ENCODE data around the gene RBM20. TPM values are rescaled to one million over a fixed set of nuclear protein-coding genes. Genes with fewer than 3 reads are reported as not detected.

Gene RBM20
- total RNA-seq, 2 donors from 2014 or later: 0.06 to 0.20 TPM

- Mint-ChIP-seq H3K36me3 (no peaks in the 10 kb centered on the region), H3K9me3 (no peaks in the 10 kb centered on the region), H3K27ac (no peak overlapping the region)
- DNase-seq (ENCODE audit: low spot score in 2 of 2): no peak
- no peak for ATAC-seq
Measured at GRCh38 chr10:110822035-110822711, 178.0 kb downstream of the RBM20 start.

DNA sequence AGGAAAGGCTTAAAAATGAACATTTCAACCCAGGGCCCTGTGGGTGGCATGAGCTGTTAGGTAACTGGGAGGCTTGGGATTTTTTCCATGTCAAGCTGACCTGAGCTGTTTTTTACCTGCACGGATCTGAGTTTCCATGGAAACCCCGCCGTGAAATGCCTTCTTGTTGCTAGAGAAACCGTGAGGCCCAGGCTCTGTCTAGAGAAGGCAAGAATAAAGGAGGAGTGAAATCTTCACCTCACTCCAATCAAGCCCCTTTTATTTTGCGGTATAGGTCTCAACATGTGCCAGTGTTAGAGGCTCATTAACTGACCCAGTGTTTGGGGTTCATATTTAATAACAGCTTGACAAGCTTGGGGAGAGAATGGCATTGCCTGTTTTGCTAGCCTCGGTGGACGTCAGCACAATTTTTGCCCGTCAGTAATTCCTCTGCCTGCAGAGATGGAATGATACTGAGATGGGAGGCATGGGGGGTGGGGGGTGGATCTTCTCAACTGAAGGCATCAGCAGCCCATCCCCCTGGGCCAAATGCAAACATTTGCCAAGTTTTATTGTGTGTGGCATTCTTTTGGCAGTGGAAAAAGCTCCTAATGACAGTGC, 178.7 kb downstream of the RBM20 start:
- ATAC-seq: no peak
- Mint-ChIP-seq H3K27ac (no peak overlapping the region), H3K36me3 (no peaks in the 10 kb centered on the region), H3K9me3 (no peaks in the 10 kb centered on the region)
- DNase-seq (ENCODE audit: low spot score in 2 of 2): no peak

GRCh38 chr10:110824152-110824441, 180.0 kb downstream of the RBM20 start:
- Mint-ChIP-seq H3K27ac (no peak overlapping the region), H3K9me3 (no peaks in the 10 kb centered on the region), H3K36me3 (no peaks in the 10 kb centered on the region)
- DNase-seq (ENCODE audit: low spot score in 2 of 2): no peak
- ATAC-seq: no peak

GRCh38 chr10:110824660-110825059, 180.5 kb downstream of the RBM20 start:
- no peaks in the 10 kb centered on the region for H3K36me3 Mint-ChIP-seq
- DNase-seq (ENCODE audit: low spot score in 2 of 2) (no peak), ATAC-seq (no peak)
- no peak overlapping the region for H3K27ac Mint-ChIP-seq
- H3K9me3 Mint-ChIP-seq: no peaks in the 10 kb centered on the region

GRCh38 chr10:110825508-110825907, 181.4 kb downstream of the RBM20 start:
- no peak for DNase-seq (ENCODE audit: low spot score in 2 of 2)
- H3K9me3 Mint-ChIP-seq: no peaks in the 10 kb centered on the region
- no peak for ATAC-seq
- no peaks in the 10 kb centered on the region for H3K36me3 Mint-ChIP-seq
- no peak overlapping the region for H3K27ac Mint-ChIP-seq

DNA sequence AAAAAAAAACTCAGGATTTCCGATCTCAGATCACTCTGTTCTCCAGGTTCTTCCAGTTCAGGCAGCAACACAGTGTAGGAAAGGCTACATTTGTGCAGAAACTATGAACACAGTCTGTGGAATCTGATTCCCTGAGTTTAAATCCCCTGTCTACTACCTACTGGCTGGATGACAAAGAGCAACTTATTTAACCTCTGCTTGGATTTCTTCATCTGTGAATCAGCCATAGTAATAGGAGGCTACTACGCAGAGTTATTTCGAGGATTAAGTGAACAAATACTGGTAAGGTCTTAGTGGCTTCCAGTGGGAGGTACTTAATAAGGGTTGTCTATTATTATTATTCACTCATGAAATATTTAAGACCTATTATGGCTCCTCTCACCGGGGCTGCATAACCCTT, 183.3 kb downstream of the RBM20 start:
- no peaks in the 10 kb centered on the region for H3K36me3 Mint-ChIP-seq
- H3K27ac Mint-ChIP-seq: no peak overlapping the region
- no peaks in the 10 kb centered on the region for H3K9me3 Mint-ChIP-seq
- DNase-seq (ENCODE audit: low spot score in 2 of 2) (no peak), ATAC-seq (no peak)

DNA sequence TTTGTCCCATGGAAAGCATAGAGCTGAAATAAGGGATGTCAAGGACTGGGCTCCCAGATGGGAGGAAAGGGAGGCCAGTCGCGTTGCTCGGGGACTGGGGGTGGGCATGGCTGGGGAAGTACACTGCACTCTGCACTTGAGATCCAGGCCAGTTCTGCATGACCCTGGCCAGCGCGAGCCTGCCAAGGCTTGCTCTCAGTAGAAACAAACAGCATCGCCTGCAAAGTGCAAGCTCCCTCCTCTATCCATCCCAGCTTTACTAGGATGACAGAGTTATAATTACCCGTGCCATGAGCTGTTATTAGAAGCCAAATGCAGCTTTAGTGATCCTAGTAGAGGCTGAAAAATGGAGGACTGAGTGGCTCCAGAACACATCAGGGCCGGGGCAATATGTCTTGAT, 183.7 kb downstream of the RBM20 start:
- ATAC-seq (no peak), DNase-seq (ENCODE audit: low spot score in 2 of 2) (no peak)
- Mint-ChIP-seq H3K9me3 (no peaks in the 10 kb centered on the region), H3K27ac (no peak overlapping the region), H3K36me3 (no peaks in the 10 kb centered on the region)

DNA sequence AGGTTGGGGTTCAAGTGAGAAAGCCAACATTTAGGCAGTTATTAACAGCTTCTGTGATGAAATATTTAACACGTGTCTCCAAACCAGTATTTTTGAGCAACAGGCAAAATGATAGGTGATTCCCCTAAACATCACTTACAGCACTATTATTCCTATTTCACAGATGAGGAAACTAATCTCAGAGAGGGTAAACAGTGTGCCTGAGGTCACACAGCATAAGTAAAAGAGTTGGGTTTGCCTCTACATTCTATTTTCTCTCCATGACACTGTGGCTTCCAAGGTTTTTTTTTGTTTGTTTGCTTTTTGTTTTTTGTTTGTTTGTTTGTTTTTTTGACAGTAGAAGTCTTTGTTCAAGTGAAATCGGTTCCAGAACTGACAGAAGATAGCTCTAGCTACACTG, 184.4 kb downstream of the RBM20 start:
- H3K36me3 Mint-ChIP-seq: no peaks in the 10 kb centered on the region
- DNase-seq (ENCODE audit: low spot score in 2 of 2) (no peak), ATAC-seq (no peak)
- no peaks in the 10 kb centered on the region for H3K9me3 Mint-ChIP-seq
- H3K27ac Mint-ChIP-seq: peak overlapping the region in 1 of 2 donors; percentile 29

DNA sequence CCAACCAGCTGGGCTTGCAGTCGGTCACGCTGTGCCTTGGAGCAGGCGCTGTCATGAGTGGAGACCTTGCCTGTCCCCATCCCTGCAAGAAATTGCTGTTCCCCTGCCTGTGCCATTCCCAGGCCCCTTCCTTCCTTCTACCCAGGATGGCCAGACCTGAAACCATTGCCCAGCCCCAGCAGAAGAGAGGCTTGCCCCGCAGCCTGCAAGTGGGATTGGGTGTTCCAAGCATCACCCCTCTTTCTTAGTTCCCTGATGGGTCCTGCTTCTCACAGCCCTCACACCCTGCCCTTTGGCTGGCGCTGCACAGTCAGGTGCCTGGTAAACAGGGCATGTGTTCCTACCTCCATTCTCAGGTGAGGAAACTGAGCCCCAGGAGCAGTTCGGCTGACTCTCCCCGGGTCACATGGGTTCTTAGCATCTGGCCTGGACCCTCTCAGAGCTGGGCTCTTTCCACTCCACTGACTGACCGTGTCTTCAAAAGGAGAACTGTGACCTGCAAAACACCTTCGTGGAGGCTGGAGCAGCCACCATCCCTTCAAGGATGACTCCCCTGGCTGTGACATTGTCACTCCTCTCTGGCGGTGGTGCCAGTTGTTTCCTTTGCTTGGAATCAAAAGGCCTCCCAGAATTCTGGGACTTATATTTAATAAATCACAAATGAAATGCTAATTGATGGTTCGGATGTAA, 185.7 kb downstream of the RBM20 start:
- DNase-seq (ENCODE audit: low spot score in 2 of 2): no peak
- no peak for ATAC-seq
- Mint-ChIP-seq H3K9me3 (no peaks in the 10 kb centered on the region), H3K27ac (no peak overlapping the region), H3K36me3 (no peaks in the 10 kb centered on the region)

- DNase-seq (ENCODE audit: low spot score in 2 of 2) (no peak), ATAC-seq (peak; percentile 16 to 20)
- H3K9me3 Mint-ChIP-seq: no peaks in the 10 kb centered on the region
- H3K36me3 Mint-ChIP-seq: no peaks in the 10 kb centered on the region
- H3K27ac Mint-ChIP-seq: no peak overlapping the region
Measured at GRCh38 chr10:110833234-110833940, 189.3 kb downstream of the RBM20 start.

DNA sequence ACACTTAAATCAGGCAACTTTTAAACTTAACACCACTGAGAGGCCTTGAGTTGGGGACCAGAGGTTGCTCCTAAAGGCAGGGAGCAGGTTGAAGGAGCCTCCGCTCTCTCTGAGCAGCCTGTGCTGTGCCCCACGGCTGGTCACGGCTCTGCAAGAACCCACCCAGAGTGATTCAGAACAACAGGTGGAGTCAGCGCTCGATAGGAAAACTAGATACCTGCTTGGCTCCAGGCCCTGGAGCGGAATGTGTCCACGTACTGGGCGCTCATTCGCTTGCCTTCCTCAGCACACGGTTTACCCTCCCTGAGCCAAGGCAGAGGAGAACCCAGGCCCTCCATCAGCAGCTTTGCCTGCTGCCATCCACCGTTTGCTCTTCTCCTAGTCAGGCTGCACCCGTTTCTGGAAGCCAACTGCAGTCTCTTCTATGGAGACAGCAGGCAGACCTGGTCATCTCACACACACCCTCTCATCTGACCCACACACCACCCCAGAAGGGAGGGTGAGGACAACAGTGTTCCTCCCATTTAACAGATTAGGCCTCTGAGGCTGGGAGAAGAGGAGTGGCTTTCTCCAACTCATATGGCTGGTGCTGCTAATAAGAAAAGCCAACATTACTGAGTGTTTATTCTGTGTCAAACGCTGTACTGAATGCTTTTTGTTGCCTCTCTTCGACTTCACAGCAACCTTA, 189.9 kb downstream of the RBM20 start:
- H3K27ac Mint-ChIP-seq: peak overlapping the region; percentile 54 to 88
- H3K36me3 Mint-ChIP-seq: no peaks in the 10 kb centered on the region
- no peaks in the 10 kb centered on the region for H3K9me3 Mint-ChIP-seq
- ATAC-seq (no peak), DNase-seq (ENCODE audit: low spot score in 2 of 2) (no peak)

GRCh38 chr10:110834629-110835301, 190.6 kb downstream of the RBM20 start:
- Mint-ChIP-seq H3K36me3 (no peaks in the 10 kb centered on the region), H3K27ac (peak overlapping the region; percentile 54 to 88), H3K9me3 (no peaks in the 10 kb centered on the region)
- DNase-seq (ENCODE audit: low spot score in 2 of 2): no peak
- ATAC-seq: peak; percentile 3 to 68

DNA sequence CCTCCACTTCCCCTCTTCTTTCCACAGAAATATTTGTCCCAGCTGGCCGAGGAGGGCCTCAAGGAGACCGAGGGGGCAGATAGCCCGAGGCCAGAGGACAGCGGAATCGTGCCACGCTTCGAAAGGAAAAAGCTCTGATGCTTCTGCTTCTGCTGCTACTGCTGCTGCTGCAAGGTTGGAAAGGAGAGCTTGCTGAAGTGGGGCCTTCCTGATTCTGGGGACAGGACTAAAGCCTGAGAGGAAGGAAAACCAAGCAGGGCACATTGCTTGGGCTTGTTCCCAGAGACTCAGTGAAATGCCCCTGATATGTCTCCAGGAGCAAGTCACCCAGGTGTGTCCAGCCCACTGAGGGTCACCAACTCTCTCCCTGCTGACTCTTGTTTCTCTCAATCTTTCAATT, 191.7 kb downstream of the RBM20 start:
- ATAC-seq (no peak), DNase-seq (ENCODE audit: low spot score in 2 of 2) (no peak)
- peak overlapping the region in 1 of 2 donors; percentile 63 for H3K27ac Mint-ChIP-seq
- H3K9me3 Mint-ChIP-seq: no peaks in the 10 kb centered on the region
- H3K36me3 Mint-ChIP-seq: no peaks in the 10 kb centered on the region

DNA sequence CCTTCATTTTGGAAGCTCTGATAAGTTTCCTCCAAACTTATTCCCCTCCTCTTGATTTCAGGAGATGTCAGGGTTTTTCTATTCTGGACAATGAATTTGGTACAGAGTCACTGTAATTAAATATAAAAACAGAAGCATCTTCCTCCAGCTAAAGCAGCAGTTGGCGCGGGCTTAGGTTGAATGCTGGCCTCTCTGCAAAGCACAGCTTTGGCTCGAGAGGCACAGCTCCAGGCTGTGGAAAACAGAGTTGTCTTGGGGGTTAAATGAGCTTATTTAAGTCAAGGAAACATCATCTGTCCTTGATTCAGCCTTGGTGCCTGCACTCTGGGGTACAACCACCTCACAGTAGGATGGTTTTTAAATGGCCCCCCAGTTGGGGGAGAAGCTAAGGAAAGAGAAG, 192.6 kb downstream of the RBM20 start:
- ATAC-seq: no peak
- no peaks in the 10 kb centered on the region for H3K9me3 Mint-ChIP-seq

DNA sequence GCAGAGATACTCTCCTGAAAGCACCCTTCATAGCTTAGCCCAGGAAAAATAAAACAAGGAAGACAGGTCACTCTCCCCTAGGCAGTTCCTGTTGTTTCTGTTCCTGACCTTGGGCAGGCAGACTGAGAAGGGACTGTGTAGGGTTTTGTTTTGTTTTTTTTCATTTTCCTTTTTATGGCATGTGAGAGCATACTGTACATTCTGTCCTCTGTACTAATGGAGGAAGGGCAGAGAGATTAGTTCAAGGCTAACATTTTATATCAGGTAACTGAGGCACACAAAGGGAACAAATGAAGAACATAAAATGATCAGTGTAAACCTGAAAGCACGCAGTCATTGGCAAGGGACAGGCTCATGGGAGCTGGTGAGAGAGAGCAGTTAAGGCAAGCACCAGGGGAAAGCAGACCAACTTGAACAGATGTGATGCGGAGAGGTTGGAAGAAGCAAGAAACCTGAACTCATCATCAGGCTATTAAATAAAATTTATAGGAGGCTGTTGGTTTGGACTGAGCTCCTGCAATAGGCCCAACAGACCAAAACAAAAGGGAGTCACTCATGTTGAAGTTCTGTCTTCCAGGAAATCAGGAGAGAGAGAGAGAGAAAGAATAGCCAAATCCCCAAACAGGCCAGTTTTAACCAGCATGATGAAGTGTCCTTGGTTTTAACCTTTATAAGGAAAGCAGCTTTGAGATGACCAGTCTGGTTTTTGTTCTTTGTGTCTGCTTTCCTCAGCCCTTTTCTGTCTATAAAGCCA, 193.5 kb downstream of the RBM20 start:
- ATAC-seq (no peak), DNase-seq (ENCODE audit: low spot score in 2 of 2) (no peak)
- Mint-ChIP-seq H3K36me3 (no peaks in the 10 kb centered on the region), H3K27ac (no peak overlapping the region), H3K9me3 (no peaks in the 10 kb centered on the region)

More for the DNA sequence above, 192.6 kb downstream of the RBM20 start:
- peak overlapping the region in 1 of 2 donors; percentile 63 for H3K27ac Mint-ChIP-seq
- no peak for DNase-seq (ENCODE audit: low spot score in 2 of 2)
- no peaks in the 10 kb centered on the region for H3K36me3 Mint-ChIP-seq

All from activated naive CD4-positive, alpha-beta T cell treated with anti-CD3 and anti-CD28 coated beads, Interleukin-2, amount 50 U/mL, for 72 hours (primary cell).